ENCODE measurements around the gene EXOC1. TPM values are rescaled to one million over a fixed set of nuclear protein-coding genes. Genes with fewer than 3 reads are reported as not detected.

The EXOC1 gene
- total RNA-seq, 1 donor from 2014 or later = 31.8 TPM

DNA sequence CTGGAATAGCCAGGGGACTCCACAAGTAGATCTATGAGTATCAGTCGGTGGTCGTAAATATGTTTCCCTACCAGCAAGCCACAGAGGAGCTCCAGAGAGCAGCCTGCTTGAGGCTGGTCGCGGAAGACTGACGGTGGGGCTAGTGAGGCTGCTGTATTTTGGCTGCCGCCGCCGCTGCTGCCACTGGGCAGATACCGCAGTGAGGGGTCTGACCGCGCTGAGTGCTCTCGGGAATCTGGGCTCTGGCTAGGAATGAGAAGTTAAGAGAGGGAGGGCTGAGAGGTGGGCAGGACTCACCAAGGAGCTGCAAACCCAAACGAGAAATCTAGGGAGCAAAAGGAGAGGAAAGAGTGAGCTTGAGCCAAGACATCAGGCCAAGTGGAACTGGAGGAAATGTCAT, 33.8 kb upstream of the EXOC1 start, which contains the start of gene EXOC1L:
Gene EXOC1L (plus strand): TSS at position 157 of the 400 bp plus-strand sequence. CDS start 237 bp downstream, at position 394.
- DNase-seq (ENCODE audit: extremely low spot score, unreplicated experiment) = no peak
- Mint-ChIP-seq H3K4me1 (ENCODE audit: unreplicated experiment) (peaks cover 6% of the 10 kb centered on the region), H3K9me3 (ENCODE audit: unreplicated experiment) (no peaks in the 10 kb centered on the region), H3K27me3 (ENCODE audit: unreplicated experiment) (peaks cover 49% of the 10 kb centered on the region), H3K36me3 (ENCODE audit: unreplicated experiment) (no peaks in the 10 kb centered on the region), H3K4me3 (ENCODE audit: unreplicated experiment) (peak within 1 kb of the TSS; percentile 58), H3K27ac (ENCODE audit: unreplicated experiment) (no peak within 1 kb of the TSS)
- TF ChIP-seq, protein P1, sequence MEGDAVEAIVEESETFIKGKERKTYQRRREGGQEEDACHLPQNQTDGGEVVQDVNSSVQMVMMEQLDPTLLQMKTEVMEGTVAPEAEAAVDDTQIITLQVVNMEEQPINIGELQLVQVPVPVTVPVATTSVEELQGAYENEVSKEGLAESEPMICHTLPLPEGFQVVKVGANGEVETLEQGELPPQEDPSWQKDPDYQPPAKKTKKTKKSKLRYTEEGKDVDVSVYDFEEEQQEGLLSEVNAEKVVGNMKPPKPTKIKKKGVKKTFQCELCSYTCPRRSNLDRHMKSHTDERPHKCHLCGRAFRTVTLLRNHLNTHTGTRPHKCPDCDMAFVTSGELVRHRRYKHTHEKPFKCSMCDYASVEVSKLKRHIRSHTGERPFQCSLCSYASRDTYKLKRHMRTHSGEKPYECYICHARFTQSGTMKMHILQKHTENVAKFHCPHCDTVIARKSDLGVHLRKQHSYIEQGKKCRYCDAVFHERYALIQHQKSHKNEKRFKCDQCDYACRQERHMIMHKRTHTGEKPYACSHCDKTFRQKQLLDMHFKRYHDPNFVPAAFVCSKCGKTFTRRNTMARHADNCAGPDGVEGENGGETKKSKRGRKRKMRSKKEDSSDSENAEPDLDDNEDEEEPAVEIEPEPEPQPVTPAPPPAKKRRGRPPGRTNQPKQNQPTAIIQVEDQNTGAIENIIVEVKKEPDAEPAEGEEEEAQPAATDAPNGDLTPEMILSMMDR (IDR thresholded peaks at IDR 0.05) = no peak

DNA sequence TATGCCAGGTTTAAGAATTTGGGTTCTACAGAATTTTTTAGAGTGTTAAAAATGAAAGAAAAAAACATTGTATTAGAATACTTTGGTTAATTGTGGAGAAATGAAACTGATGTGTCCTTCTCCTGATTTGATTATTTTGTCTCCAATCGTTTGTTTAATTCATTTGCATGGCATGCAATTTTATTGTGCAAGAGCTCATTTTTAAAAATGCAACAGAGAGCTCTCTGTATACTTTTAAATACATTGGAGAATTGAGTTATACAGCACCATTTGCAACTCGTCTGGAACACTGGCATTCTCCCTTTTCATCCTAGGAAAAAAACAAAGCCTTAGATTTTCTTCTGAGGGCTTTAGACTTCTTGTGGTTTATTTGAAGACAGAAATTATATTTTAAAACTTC, 33.2 kb upstream of the EXOC1 start:
- Mint-ChIP-seq H3K36me3 (ENCODE audit: unreplicated experiment) (no peaks in the 10 kb centered on the region), H3K27ac (ENCODE audit: unreplicated experiment) (no peak overlapping the region), H3K27me3 (ENCODE audit: unreplicated experiment) (peaks cover 51% of the 10 kb centered on the region), H3K4me1 (ENCODE audit: unreplicated experiment) (peaks cover 6% of the 10 kb centered on the region), H3K9me3 (ENCODE audit: unreplicated experiment) (no peaks in the 10 kb centered on the region), H3K4me3 (ENCODE audit: unreplicated experiment) (no peak overlapping the region)
- DNase-seq (ENCODE audit: extremely low spot score, unreplicated experiment) = no peak
- TF ChIP-seq, protein P1 (IDR thresholded peaks at IDR 0.05) = no peak

DNA sequence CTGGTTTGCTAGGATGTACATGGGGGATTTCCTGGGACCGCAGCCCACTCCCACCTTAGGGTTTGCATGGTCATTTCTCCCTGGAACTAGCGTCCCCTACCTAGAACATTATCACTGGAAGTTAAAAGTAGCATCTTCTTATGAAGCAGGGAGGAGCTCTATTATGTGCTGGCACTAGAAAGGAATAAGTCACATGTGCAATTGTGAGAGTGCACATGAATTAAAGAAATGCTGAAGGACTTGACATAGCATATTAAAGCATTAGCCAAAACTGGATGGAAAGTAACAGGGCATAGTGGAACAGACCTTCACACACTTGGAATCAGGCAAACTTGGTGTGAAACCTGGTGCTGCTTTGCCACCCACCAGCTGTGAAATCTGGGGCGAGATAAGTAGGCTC, 31.1 kb upstream of the EXOC1 start:
- no peaks in the 10 kb centered on the region for H3K9me3 Mint-ChIP-seq (ENCODE audit: unreplicated experiment)
- no peak overlapping the region for H3K4me3 Mint-ChIP-seq (ENCODE audit: unreplicated experiment)
- peaks cover 53% of the 10 kb centered on the region for H3K27me3 Mint-ChIP-seq (ENCODE audit: unreplicated experiment)
- H3K4me1 Mint-ChIP-seq (ENCODE audit: unreplicated experiment) = peaks cover 6% of the 10 kb centered on the region
- no peak overlapping the region for H3K27ac Mint-ChIP-seq (ENCODE audit: unreplicated experiment)
- TF ChIP-seq, protein P1 (IDR thresholded peaks at IDR 0.05) = no peak
- no peaks in the 10 kb centered on the region for H3K36me3 Mint-ChIP-seq (ENCODE audit: unreplicated experiment)
- DNase-seq (ENCODE audit: extremely low spot score, unreplicated experiment) = no peak

DNA sequence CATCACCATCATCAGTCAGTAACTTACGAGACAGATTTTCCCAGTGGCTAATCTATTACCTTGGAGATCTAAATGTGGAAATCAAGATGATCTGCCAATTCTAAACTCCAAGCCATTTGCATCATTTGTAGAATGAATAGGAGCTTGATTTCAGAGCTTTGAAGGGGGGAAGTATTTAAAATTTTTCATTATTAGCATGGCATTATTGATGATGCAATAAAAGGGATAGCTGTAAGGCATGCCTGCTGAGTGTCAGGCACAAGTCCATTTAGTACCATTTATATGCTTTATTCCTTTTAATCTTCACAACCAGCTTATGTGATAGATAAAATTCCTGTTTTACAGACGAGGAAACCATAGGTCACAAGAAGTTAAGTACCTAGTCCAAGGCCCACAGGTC, 28.6 kb upstream of the EXOC1 start:
- Mint-ChIP-seq H3K4me3 (ENCODE audit: unreplicated experiment) (no peak overlapping the region), H3K27ac (ENCODE audit: unreplicated experiment) (no peak overlapping the region), H3K36me3 (ENCODE audit: unreplicated experiment) (no peaks in the 10 kb centered on the region), H3K9me3 (ENCODE audit: unreplicated experiment) (no peaks in the 10 kb centered on the region), H3K4me1 (ENCODE audit: unreplicated experiment) (no peaks in the 10 kb centered on the region), H3K27me3 (ENCODE audit: unreplicated experiment) (peaks cover 57% of the 10 kb centered on the region)
- TF ChIP-seq, protein P1 (IDR thresholded peaks at IDR 0.05) = no peak
- no peak for DNase-seq (ENCODE audit: extremely low spot score, unreplicated experiment)

DNA sequence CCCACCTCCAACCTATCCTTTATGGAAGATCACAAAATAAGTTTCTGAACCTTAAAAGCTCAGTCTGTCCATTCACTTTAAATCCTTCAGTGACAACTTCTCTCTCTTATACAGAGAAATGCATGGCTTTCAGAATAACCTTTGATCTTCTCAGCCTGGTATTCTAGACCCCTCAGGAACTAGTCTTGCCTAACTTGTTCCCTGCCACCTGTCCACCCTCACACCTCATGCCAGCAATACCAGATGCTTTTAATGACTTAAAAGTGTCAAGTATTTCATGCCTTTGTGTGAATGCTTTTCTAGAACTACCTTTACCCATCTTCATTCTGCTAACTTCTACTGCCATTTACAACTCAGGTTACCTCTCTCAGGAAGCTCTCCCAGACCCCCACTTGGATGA, 26.5 kb upstream of the EXOC1 start:
- Mint-ChIP-seq H3K27me3 (ENCODE audit: unreplicated experiment) (peaks cover 65% of the 10 kb centered on the region), H3K9me3 (ENCODE audit: unreplicated experiment) (no peaks in the 10 kb centered on the region)
- TF ChIP-seq, protein P1 (IDR thresholded peaks at IDR 0.05) = no peak

More for the DNA sequence above, 26.5 kb upstream of the EXOC1 start:
- DNase-seq (ENCODE audit: extremely low spot score, unreplicated experiment) = no peak
- Mint-ChIP-seq H3K4me3 (ENCODE audit: unreplicated experiment) (no peak overlapping the region), H3K36me3 (ENCODE audit: unreplicated experiment) (no peaks in the 10 kb centered on the region), H3K27ac (ENCODE audit: unreplicated experiment) (no peak overlapping the region), H3K4me1 (ENCODE audit: unreplicated experiment) (no peaks in the 10 kb centered on the region)

All from osteocyte (in vitro differentiated cells).